HEK293T (cell line): ENCODE results near the gene HHAT.

Experiments used
- BHLHE40 ChIP-seq: fragments of 450-650 bp; IDR thresholded peaks from 2 replicates; pipeline ENCODE4 v1.6.1; 2016; ENCODE audit warnings: mild to moderate bottlenecking, moderate library complexity, borderline replicate concordance
- CTBP1 ChIP-seq: fragments of 450-650 bp; IDR thresholded peaks from 2 replicates; pipeline ENCODE4 v1.6.1; 2016; ENCODE audit warnings: borderline replicate concordance
- ELF4 ChIP-seq: fragments of 450-650 bp; IDR thresholded peaks from 2 replicates; pipeline ENCODE4 v1.6.1; 2017; ENCODE audit warnings: antibody characterized with exemption
- FOXA1 ChIP-seq: fragments of 450-650 bp; IDR thresholded peaks from 2 replicates; pipeline ENCODE4 v1.6.1; 2016; ENCODE audit warnings: mild to moderate bottlenecking
- FOXM1 ChIP-seq: fragments of 450-650 bp; IDR thresholded peaks from 2 replicates; pipeline ENCODE4 v1.6.1; 2017; ENCODE audit warnings: mild to moderate bottlenecking, borderline replicate concordance
- SP1 ChIP-seq: fragments of 450-650 bp; IDR thresholded peaks from 2 replicates; pipeline ENCODE4 v1.6.1; 2017

- TF ChIP-seq ELF4 (no peak), SP1 (no peak), FOXM1 (no peak), BHLHE40 (no peak), FOXA1 (no peak), CTBP1 (no peak)
These were observed 274.4 kb downstream of the HHAT start for GRCh38 chr1:210603123-210603522.
